Fibroblast of the aortic adventitia (primary cell): ENCODE results near the gene NOL12. TPM values are rescaled to one million over a fixed set of nuclear protein-coding genes. Genes with fewer than 3 reads are reported as not detected.
"Not testable (repeated sequence)": the region's sequence is repeated elsewhere in the genome, so short reads cannot be mapped to it uniquely, and the experiment has no call there.

ENCODE experiments used
- DNase-seq: peaks from one replicate; pipeline ENCODE4 v3.0.0-alpha.2; 2010; ENCODE audit warnings: low read depth
- H3K4me3 ChIP-seq: 2 replicates; pipeline ENCODE4 v1.5.1; 2011; ENCODE audit warnings: low read depth, mild to moderate bottlenecking, control low read depth, low read length, moderate library complexity
- CTCF ChIP-seq: IDR thresholded peaks from 2 replicates; pipeline ENCODE4 v1.5.1; 2011; ENCODE audit warnings: mild to moderate bottlenecking, low read length, control low read depth, inconsistent platforms; ENCODE audit not compliant: insufficient read depth
- total RNA-seq: library from RNA; depleted of rRNA; stranded (reverse); fragments of >200 nt; gene quantifications from 2 replicates; pipeline ENCODE4 v1.2.3, GENCODE V29; 2012; ENCODE audit warnings: low replicate concordance

Gene NOL12
- total RNA-seq, 1 donor, result 12.7 TPM

- no peak for DNase-seq
Measured at GRCh38 chr22:37716708-37717107, 30.6 kb downstream of the NOL12 start.

GRCh38 chr22:37717235-37717634 is 31.1 kb downstream of the NOL12 start:
- not testable (repeated sequence) for DNase-seq, H3K4me3 ChIP-seq

More at GRCh38 chr22:37716708-37717107, 30.6 kb downstream of the NOL12 start:
- TF ChIP-seq CTCF, result no peak
- no peak overlapping the region for H3K4me3 ChIP-seq

- not testable (repeated sequence) for H3K4me3 ChIP-seq
Measured at GRCh38 chr22:37717746-37718305, 31.7 kb downstream of the NOL12 start.

GRCh38 chr22:37725551-37726240 is 39.6 kb downstream of the NOL12 start:
- no peak for DNase-seq
- no peak for TF ChIP-seq CTCF
- no peak overlapping the region for H3K4me3 ChIP-seq

More at GRCh38 chr22:37717746-37718305, 31.7 kb downstream of the NOL12 start:
- DNase-seq, result not testable (repeated sequence)

- H3K4me3 ChIP-seq, result no peak overlapping the region
- TF ChIP-seq CTCF, result peak; percentile 36
- peak; percentile 63 for DNase-seq
Measured at GRCh38 chr22:37726241-37726887, 40.2 kb downstream of the NOL12 start.

- no peak overlapping the region for H3K4me3 ChIP-seq
- DNase-seq, result no peak
- TF ChIP-seq CTCF, result no peak
Measured at GRCh38 chr22:37728620-37729019, 42.5 kb downstream of the NOL12 start.

- no peak overlapping the region for H3K4me3 ChIP-seq
- peak; percentile 18 for TF ChIP-seq CTCF
- no peak for DNase-seq
Measured at GRCh38 chr22:37731804-37732471, 45.8 kb downstream of the NOL12 start.
